ENCODE measurements around the gene MACF1. TPM values are rescaled to one million over a fixed set of nuclear protein-coding genes. Genes with fewer than 3 reads are reported as not detected.
A peak's percentile ranks its signal among the peaks of the same experiment; 100 is the strongest.

The MACF1 gene
- polyA plus RNA-seq, 4 donors: 208 to 264 (median 240) TPM

DNA sequence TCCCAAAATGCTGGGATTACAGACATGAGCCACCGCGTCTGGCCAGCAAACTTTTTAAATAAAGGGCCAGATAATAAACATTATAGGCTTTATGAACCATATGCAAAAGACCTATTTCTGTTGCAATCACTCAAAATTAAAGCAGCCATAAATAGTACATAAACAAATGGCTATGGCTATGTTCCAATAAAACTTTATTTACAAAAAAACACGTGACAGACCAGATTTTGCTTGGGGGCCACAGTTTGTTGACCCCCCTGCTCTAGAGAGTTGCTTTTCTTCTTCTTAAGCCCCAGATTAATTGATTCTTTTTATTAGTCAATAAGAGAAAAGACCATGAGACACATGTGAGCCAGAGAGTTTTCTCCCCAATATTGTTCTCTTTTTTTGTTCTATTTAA lies 138.3 kb downstream of the MACF1 start:
- no peak for DNase-seq (ENCODE audit: low read depth in 4 of 4, low spot score in 3 of 4)

DNA sequence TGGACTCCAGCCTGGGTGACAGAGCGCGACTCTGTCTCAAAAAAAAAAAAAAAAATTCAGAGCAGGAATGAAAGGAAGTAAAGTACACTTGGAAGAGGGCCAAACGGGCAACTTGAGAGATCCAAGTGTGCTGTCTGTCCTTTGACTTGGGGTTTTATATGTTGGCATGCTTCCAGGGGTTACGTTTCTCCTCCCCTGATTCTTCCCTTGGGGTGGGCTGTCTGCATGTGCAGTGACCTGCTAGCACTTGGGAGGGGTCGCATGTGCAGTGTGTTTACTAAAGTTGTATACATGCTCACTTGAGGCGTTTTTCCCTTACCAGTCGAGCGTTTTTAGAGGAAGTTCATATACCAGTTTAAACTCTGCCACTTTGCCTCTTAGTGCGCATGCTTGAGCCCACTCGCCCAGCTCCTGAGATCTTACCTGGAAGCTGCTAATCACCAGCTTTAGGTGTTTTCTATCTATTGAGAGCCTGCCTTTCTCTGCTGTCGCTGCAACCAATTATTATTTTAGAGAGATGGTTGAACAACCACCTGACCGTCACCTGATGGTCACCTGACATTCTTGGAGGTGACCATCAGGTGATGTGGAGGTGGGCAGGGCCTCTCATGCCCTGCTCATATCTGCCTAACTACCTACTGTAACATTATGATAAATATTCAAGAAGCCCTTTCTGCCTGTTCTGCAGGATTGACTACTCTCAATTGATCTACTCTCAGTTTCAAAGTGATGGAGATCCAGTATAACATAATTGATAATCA lies 140.1 kb downstream of the MACF1 start:
- DNase-seq (ENCODE audit: low read depth in 4 of 4, low spot score in 3 of 4): peak in 2 of 4 donors; percentile 7 to 10

DNA sequence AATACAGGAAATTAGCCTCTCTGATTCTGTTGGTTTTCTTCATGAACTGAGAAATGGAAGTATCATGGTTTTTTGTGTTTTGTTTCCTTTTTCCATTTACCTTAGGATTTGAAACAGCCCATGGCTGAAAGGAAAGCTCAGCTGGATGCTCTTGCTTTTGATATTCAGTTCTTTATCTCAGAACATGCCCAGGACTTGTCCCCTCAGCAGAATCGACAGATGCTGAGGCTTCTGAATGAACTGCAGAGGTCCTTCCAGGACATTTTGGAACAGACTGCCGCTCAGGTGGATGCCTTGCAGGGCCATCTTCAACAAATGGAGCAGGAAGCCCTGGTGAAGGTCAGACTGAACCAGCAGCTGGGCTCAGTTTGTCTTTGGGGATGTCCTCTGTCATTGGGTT lies 142.4 kb downstream of the MACF1 start:
- no peak for DNase-seq (ENCODE audit: low read depth in 4 of 4, low spot score in 3 of 4)

DNA sequence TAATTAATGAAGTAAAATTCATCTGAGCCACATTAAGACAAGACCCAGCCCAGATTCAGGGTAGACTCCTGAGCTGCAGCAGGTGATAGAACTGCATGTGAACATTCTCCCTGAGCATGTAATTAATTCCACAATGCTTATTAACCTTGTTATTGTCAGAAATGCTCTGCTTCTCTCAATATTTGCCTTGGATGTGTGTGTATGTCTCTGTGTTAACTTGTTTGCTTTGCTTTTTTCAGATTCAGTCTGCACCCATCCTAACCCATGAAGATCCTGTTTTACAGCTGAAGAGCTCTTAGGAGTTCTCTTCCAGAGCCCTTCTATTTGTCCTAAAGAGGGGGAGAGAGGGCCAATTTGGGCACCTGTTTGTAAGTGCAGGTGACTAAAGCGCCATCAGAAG lies 143.8 kb downstream of the MACF1 start:
- DNase-seq (ENCODE audit: low read depth in 4 of 4, low spot score in 3 of 4): no peak

DNA sequence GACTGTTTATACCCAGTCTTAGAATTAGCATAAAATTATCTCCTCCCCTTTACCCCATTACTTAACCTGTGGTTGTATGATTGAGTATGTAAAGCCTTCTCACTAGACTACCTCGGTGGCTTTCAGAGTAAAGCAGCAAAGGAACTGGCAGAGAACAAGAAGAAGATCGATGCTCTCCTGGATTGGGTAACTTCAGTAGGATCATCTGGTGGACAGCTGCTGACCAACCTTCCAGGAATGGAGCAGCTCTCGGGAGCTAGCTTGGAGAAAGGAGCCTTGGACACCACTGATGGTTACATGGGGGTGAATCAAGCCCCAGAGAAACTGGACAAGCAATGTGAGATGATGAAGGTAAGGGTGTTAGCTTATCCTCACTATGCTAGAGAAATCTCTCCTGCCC lies 148.4 kb downstream of the MACF1 start:
- DNase-seq (ENCODE audit: low read depth in 4 of 4, low spot score in 3 of 4): no peak

DNA sequence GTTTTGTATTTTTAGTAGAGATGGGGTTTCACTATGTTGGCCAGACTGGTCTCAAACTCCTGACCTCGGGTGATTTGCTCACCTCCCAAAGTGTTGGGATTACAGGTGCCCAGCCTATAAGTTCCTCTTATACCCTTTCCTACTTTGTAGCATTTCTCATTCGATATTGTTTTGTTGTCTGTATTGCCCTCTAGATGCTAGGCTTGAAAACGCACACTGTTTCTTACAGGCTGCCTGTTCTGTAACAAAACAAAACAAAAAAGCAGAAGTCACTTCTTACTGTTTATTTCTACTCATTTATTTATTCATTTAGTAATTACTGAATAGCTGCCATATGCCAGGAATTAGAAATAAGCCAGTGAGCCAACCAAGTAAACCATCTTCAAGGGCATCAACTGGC lies 150.1 kb downstream of the MACF1 start:
- DNase-seq (ENCODE audit: low read depth in 4 of 4, low spot score in 3 of 4): no peak

DNA sequence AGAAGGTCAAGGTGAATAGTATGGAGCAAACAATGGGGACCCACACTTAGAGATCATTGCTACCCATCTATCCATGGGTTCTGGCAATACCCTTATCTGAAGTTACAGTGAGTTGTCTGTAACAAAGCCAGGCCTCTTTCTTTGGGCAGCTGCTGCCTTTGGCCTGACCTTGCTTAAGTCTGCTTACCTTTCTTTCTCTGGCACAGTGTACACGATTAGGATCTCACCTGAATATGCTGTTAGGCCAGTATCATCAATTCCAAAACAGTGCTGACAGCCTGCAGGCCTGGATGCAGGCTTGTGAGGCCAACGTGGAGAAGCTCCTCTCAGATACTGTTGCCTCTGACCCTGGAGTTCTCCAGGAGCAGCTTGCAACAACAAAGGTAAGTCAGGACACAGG lies 154.0 kb downstream of the MACF1 start:
- DNase-seq (ENCODE audit: low read depth in 4 of 4, low spot score in 3 of 4): no peak

DNA sequence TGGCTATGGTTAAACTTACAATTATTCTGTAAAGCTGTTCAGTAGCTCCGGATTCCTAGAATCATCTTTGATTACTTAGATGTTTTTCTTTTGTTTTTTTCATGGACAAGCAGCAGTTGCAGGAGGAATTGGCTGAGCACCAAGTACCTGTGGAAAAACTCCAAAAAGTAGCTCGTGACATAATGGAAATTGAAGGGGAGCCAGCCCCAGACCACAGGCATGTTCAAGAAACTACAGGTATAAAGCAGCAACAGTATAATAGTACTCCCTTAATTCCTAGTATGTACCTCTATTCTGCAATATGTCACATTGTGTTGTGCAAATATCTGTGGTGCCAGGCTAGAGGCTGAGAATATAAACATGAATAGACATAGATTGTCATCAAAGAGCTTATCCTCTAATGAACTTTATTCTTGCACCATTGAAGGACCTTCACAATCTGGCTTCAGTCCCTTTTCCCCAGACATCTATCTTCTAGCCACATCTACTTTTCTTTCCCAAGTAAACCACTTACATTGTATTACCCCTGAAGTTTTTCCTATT lies 154.6 kb downstream of the MACF1 start:
- DNase-seq (ENCODE audit: low read depth in 4 of 4, low spot score in 3 of 4): no peak

DNA sequence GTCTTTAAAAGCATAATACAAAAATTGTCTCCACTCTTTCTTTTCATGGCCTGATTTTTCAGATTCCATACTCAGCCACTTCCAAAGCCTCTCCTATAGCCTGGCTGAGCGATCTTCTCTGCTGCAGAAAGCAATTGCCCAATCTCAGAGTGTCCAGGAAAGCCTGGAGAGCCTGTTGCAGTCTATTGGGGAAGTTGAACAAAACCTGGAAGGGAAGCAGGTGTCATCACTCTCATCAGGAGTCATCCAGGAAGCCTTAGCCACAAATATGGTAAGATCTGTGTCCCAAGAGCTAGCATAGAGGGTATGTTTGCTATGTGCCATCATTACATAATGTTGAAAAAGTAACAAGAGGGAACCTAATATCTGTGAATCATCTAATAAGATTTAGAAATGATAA lies 156.2 kb downstream of the MACF1 start:
- no peak for DNase-seq (ENCODE audit: low read depth in 4 of 4, low spot score in 3 of 4)

DNA sequence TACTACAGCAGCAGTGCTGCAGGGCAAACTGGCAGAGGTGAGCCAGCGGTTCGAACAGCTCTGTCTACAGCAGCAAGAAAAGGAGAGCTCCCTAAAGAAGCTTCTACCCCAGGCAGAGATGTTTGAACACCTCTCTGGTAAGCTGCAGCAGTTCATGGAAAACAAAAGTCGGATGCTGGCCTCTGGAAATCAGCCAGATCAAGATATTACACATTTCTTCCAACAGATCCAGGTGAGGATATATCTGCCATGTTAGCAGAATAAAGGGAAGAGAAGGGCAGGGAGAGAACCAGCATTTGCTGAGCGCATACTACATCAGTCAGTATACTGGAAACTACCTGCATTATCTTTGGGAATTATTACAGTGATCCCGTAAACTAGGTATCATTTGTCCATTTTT lies 157.0 kb downstream of the MACF1 start:
- DNase-seq (ENCODE audit: low read depth in 4 of 4, low spot score in 3 of 4): no peak

DNA sequence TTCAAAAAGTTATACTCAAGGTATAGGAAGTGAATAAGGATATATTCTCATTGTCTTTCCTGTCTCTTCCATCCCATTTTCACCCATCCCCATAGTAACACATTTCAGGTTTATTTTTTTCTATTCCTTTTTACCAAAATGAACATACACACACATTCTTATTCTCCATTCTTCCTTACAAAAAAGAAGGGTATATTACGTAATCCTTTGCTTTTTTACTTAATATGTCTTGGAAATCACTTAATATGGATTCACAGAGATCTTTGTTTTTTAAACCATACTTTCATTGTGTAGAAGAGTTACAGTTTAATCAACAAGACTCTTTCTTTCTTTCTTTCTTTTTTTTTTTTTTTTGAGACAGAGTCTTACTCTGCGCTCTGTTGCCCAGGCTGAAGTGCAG lies 158.8 kb downstream of the MACF1 start:
- no peak for DNase-seq (ENCODE audit: low read depth in 4 of 4, low spot score in 3 of 4)

DNA sequence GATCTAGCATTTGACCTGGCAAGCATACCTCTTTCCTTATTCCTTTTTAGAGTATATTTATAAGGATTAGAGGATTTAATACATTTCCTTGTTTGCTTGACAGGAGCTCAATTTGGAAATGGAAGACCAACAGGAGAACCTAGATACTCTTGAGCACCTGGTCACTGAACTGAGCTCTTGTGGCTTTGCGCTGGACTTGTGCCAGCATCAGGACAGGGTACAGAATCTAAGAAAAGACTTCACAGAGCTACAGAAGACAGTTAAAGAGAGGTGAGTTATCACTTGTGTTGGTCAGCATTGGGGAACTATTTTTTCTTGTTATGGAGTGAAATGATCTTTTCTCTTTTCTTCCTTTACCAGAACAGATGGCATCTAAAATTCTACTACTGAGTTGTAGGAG lies 163.6 kb downstream of the MACF1 start:
- DNase-seq (ENCODE audit: low read depth in 4 of 4, low spot score in 3 of 4): no peak

DNA sequence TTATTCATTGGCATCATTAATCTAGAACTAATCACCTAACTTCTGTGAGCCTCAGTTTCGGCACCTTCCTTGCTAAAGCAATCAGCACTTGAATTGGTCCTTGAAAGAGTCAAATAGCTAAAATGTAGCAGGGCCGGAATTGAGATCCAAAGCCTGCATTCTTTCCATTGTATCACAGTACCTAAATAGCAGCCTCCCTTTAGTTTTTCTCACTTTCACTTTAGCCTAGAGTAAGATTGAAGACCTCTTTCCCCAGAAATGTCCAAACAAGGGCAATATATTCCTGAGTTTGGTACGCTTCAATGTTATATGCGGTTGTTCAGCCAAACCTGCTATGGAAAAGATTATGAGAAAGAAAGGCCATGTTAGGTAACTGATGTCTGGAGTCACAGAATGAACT lies 165.1 kb downstream of the MACF1 start:
- no peak for DNase-seq (ENCODE audit: low read depth in 4 of 4, low spot score in 3 of 4)

DNA sequence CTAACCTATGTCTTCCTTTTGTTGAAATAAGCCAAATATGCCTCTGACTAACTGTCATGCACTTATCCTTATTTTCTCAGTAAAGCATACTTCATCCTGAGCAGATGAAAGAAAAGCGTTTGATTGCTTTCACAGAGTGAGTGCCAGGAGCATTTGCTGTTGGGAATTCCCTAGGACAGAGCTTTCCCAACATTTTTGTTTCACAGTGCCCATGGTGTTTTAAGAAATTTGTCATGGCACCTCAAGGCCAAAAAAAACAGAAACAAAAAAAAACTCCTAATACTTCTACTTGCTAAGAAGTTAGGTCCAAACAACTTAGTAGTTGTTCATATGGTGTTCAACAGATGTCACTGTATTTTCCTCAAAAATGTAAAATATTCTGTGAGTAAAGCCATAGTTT lies 166.1 kb downstream of the MACF1 start:
- no peak for DNase-seq (ENCODE audit: low read depth in 4 of 4, low spot score in 3 of 4)

DNA sequence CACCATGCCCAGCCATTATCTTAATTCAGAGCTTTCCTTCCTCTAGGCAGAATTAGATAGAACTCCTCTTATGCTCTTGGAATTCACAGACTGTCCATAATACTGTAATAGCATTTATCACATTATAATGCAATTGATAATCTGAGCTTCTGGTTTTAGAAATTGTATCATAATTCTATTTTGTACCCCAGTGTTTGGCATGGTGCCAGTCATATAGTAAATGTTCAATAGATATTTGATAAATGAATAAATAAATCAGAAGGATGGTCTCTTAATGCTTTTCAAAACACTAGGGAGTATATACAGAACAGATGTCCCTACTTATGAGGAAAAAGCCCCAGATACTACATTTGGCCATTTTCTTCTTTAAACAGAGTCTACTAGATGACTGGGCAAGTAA lies 167.6 kb downstream of the MACF1 start:
- no peak for DNase-seq (ENCODE audit: low read depth in 4 of 4, low spot score in 3 of 4)

DNA sequence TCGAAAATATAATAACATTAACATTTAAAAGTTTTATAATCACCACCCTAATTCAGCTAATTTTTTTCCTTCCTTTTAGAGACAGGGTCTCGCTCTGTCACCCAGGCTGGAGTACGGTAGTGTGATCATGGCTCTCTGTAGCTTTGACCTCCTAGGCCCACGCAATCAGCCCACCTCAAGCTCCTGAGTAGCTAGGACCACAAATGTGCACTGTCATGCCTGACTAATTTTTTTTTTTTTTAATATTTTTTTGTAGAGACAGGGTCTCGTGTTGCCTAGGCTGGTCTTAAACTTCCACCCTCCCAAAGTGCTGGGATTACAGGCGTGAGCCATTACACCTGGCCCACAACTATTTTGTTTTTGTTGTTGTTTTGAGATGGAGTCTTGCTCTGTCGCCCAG lies 172.2 kb downstream of the MACF1 start:
- no peak for DNase-seq (ENCODE audit: low read depth in 4 of 4, low spot score in 3 of 4)

DNA sequence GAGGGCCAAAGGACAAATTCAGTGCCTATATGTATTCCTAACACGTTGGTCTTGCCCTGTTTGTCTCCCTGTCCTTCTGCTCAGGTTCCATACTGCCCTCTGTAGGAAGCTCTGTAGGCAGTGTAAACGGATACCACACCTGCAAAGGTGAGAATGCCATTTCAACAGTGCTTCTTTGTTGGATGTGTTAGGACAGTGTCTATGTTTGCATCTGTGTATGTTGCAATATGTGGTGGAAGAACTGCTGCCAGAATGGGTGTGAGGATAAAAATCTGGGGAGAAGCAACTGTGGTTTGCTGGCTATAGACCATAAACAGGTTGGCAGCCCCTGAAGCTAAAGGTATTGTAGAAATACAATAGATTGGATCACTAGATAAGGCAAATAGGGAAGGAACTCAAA lies 173.9 kb downstream of the MACF1 start:
- DNase-seq (ENCODE audit: low read depth in 4 of 4, low spot score in 3 of 4): no peak

DNA sequence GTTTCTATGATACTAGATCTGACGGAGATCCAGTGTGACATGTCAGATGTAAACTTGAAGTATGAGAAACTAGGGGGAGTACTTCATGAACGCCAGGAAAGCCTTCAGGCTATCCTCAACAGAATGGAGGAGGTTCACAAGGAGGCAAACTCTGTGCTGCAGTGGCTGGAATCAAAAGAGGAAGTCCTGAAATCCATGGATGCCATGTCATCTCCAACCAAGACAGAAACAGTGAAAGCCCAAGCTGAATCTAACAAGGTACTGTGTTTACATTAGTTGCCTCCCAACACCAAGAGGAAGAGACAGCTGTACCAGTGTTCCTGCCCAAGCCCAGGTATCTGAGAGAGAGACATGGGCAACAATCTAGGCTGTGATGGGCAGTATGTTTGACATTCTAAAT lies 174.7 kb downstream of the MACF1 start:
- no peak for DNase-seq (ENCODE audit: low read depth in 4 of 4, low spot score in 3 of 4)

DNA sequence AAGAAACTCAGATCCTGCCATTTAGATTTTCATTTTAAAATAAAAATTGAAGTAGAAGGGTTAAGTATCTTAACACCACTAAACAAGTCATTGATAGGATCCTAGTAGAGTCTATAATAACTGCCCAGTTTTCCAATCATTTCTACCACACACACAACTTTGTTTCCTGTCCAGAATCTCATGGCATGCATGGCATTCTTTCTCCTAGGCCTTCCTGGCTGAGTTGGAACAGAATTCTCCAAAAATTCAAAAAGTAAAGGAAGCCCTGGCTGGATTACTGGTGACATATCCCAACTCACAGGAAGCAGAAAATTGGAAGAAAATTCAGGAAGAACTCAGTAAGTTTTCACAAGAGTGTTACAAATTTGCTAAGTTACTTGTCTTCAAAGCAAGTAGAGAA lies 175.5 kb downstream of the MACF1 start:
- no peak for DNase-seq (ENCODE audit: low read depth in 4 of 4, low spot score in 3 of 4)

DNA sequence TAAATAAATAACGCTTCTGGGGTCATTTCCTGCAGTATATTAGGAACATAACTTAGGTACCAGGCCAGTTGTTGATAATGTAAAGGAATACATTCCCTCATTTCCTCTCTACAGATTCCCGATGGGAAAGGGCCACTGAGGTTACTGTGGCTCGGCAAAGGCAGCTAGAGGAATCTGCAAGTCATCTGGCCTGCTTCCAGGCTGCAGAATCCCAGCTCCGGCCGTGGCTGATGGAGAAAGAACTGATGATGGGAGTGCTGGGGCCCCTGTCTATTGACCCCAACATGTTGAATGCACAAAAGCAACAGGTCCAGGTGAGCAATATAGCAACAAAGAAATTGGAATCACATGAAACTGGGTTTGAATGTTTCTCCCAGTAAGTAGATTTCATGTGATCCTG lies 177.3 kb downstream of the MACF1 start:
- no peak for DNase-seq (ENCODE audit: low read depth in 4 of 4, low spot score in 3 of 4)

DNA sequence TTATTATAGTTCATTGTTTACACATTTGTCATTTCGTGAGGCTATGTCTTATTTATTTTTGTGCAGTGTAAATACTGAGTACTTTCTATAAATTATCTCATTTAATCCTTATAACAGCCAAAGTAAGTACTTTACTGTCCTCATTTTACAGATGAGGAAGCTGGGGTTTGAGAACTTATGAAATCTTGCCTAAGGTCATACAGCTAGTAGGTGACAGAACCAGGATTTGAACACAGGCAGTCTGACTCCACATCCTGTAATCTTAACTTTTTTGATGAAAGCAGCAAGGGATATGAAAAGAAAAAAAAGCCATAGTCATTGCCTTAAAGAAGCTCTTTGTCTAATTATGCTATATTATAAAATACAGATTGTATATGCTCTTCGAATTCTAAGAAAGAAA lies 179.8 kb downstream of the MACF1 start:
- DNase-seq (ENCODE audit: low read depth in 4 of 4, low spot score in 3 of 4): no peak

DNA sequence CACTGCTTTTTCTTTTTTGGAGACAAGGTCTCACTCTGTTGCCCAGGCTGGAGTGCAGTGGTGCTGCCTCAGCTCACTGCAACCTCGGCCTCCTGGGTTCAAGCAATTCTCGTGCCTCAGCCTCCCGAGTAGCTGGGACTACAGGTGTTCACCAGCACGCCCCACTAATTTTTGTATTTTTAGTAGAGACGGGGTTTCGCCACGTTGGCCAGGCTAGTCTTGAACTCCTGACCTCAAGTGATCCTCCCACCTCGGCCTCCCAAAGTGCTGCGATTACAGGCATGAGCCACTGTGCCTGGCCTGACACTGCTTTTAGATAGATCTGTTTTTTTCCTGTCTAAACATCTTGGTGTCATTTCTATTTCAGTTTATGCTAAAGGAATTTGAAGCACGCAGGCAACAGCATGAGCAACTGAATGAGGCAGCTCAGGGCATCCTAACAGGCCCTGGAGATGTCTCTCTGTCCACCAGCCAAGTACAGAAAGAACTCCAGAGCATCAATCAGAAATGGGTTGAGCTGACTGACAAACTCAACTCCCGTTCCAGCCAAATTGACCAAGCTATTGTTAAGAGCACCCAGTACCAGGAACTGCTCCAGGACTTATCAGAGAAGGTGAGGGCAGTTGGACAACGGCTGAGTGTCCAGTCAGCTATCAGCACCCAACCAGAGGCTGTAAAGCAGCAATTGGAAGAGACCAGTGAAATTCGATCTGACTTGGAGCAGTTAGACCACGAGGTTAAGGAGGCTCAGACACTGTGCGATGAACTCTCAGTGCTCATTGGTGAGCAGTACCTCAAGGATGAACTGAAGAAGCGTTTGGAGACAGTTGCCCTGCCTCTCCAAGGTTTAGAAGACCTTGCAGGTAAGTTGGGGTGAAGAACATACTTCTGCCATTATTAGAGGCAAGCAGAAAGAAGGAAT lies 180.8 kb downstream of the MACF1 start:
- no peak for DNase-seq (ENCODE audit: low read depth in 4 of 4, low spot score in 3 of 4)

Measured in right renal pelvis (tissue), 4 donors.